ENCODE data around the gene KCTD5.

Gene KCTD5

DNA sequence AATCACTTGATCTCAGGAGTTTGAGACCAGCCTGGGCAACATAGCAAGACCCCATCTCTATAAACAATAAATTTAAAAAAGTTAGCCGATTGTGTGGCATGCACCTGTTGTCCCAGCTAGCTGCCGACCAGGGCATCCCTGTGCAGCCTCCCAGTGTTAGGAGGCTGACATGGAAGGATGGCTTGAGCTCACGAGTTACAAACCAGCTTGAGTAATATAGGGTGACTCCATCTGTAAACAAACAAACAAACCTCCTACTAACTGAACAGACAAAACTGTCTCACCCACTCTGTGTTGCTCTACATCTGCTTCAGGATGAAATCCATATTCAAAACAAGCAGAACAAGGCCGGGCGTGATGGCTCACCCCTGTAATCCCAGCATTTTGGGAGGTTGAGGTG, 44.6 kb downstream of the KCTD5 start:
- no peak for DNase-seq (ENCODE audit: low read depth)

DNA sequence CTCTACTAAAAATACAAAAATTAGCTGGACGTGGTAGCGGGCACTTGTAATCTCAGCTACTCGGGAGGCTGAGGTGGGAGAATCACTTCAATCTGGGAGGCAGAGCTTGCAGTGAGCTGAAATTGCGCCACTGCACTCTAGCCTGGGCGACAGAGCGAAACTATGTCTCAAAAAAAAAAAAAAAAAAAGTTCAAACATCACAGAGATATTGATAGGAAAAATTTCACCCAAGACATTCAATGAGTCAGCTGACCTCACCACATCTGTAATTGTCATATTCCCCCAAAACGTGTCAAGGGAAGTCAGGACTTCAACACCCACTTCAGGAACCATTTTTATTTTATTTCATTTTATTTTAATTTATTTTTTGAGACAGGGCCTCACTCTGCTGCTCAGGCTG, 45.7 kb downstream of the KCTD5 start:
- no peak for DNase-seq (ENCODE audit: low read depth)

DNA sequence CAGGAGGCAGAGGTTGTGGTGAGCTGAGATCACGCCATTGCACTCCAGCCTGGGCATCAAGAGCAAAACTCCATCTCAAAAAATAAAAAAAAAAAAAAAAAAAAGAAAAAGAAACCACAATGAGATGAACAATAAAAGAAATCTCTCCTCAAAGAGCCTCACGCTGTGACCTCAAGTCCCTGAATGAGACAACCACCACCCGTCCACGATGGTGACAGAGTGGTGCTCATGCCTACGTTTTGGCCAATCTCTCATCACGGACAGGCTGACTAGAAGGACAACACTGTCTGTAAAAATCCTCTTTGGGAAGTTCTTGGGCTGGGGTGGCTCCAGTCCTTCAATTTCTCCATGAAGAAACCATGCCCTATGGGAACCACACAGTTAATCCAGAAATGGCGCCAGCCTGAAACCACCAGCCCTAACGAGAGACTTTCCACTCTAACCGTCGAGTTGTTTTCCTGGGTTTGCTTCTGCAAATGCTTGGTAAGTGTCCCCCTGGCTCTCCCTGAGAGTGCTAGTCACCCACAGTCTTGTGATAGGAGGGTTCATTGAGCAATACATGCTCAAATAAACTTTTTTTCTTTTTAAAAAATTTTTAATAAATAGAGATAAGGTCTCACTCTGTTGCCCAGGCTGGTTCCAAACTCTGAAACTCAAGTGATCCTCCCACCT, 52.7 kb downstream of the KCTD5 start:
- no peak for DNase-seq (ENCODE audit: low read depth)

DNA sequence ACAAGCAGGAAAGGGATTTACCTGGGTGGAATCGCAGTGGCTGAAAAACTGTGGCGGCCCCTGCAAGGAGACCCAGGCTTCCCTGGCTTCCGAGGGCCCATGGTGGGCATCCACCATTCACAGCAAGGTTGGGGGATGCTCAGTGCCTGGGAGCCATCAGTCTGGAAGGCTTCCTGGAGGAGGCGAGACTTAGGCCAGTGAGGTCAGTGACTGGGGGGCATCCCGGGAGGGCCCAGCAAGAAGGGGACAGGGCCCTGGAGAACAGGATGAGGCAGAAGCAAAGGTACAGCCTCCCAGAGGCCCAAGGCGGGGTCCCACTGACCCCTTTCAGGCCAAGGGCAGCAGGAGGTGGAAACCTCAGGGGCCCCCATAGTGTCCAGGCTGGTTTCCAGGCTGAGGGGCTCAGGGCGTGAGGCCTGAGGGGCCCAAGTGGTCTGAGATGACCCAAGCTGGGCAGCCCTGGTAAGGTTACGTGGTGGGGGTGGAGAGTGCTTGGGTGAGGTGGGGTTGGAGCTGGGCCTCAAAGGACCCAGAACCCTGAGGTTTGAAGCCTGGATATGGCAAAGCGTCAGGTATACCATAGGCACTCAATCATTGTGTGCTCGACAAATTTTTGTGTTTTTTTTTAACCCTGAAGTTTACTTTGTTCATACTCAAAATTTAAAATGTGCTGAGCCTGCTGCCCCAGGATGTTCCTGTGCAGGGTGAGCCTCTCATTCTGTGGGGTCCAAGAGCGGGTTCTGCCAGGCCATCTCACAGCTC, 54.3 kb downstream of the KCTD5 start:
- no peak for DNase-seq (ENCODE audit: low read depth)

DNA sequence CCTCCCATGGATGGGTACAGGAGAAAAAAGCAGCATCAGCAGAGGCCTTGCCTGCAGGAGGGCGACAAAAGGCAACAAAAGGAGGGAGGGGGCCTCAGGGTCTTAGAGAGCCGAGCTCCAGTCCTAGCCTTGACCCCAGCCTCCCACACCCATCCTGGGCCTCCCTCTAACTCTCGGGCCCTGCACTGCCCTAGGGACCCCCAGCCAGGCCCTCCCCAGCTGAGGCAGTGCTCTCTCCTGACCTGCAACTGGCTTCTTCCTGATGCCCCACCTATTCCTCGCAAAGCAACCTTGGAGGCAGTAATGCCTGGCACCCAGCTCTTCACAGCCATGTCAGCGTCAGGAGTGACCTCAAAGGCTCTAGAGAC, 54.9 kb downstream of the KCTD5 start:
- DNase-seq (ENCODE audit: low read depth), result no peak

DNA sequence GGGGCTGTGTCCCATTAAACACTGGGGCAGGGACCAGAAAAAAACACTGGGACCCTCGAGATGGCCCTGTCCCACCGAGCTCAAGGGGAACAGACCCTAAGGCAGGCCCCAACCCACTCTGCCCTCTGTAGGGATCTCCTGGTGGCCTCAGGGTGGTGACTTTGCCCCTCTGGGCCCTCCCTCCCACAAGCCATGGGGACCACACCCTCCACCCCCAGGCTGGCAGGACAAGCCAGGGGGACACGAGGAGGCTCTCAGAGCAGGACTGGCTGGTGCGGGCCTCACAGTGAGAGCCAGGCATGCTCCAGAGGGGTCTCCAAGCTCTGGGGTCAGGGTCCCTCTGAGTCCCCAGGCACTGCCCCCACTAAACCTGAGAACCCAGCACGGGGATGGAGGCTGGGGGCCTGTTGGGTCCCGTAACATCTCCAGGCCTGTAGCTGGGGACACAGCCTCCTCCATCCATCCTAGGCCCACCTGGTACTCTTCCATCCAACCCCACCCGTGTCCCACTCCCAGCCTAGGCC, 55.6 kb downstream of the KCTD5 start:
- DNase-seq (ENCODE audit: low read depth), result no peak

DNA sequence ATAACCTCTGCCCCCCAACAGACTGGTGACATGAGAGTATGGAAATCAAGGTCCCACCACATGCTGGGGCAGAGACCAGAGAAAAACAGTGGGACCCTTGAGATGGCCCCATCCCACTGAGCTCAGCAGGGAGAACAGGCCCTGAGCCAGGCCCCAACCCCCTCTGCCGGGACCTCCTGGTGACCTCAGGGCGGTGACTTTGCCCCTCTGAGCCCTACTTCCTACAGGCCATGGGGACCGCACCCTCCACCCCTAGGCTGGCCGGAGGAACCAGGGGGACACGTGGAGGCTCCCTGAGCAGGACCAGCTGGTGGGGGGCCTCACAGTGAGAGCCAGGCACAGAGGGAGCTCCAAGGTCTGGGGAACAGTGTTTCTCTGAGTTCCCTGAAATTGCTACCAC, 56.3 kb downstream of the KCTD5 start:
- DNase-seq (ENCODE audit: low read depth), result no peak

DNA sequence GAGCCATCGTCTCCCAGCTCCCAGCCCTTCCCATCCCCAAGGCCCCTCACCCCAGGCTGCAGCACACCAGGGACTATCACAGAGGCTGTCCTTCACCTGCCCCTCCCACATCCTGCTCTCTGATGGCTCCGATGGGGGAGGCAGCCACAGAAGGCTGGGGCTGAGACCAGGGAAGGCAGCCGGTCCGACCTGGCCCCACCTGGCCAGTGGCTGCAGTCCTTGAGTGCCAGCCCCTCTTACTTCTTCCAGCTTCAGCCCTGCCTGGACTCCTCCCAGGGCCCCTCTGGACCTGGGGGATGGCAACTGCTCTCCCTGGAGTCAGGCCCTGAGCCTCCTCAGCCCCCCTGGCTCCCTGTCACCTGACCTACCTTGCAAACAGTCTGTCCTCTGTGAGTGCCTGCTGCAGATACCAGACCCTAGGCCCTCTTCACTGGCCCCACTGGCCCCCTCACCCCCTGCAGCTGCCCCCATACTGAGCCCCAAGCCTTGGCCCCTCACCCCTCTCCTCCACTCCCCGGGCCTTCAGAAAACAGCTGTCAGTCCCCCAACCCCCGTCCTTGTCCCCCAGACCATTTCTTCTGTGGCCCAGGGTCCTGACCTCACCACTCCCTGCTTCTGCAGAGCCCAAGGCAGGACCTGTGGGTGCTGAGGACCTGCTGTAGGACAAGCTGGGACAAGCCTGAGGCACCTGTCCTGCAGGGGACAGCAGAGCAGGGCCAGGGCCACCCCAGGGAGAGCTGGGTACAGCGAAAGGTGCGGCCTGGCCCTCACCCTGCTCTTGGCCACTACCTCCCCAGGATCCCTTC, 57.5 kb downstream of the KCTD5 start:
- no peak for DNase-seq (ENCODE audit: low read depth)

DNA sequence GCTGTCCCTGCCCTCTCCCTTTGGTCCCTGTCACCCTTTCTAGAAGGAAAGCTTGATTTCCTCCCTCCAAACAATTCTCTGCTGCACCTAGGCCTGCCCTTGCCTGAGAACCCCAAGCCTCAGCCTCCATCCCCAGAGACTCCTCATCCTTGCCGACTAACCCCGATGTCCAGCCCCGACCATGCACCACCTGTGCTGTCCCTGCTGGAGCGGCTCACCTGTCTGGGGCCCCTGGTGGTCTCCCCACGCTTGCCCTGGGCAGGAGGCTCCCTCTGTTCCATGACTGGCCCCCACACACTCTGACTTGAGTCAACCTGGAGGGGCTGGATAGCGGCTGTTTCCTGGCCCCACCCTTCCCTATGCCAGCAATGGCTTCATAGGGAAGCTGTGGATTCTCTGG, 58.2 kb downstream of the KCTD5 start:
- no peak for DNase-seq (ENCODE audit: low read depth)

DNA sequence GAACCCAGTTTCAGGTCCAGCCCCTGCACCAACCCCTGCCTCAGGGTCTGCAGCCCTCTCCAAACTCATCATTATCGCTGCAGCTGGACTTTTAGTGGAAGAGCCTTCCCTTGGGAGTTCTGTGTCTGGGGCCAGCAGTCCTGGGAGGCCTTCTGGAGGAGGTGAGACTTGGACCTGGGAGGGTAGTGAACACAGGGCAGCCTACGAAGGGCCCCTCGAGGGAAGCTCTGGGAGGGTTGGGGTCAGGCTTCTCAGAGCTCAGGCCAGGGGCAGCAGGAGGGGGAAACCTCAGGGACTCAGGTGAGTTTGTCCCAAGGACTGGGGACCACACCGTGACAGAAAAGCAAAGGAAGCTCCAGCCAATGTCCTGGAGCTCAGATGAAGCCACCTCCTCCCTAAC, 58.8 kb downstream of the KCTD5 start:
- DNase-seq (ENCODE audit: low read depth), result no peak

DNA sequence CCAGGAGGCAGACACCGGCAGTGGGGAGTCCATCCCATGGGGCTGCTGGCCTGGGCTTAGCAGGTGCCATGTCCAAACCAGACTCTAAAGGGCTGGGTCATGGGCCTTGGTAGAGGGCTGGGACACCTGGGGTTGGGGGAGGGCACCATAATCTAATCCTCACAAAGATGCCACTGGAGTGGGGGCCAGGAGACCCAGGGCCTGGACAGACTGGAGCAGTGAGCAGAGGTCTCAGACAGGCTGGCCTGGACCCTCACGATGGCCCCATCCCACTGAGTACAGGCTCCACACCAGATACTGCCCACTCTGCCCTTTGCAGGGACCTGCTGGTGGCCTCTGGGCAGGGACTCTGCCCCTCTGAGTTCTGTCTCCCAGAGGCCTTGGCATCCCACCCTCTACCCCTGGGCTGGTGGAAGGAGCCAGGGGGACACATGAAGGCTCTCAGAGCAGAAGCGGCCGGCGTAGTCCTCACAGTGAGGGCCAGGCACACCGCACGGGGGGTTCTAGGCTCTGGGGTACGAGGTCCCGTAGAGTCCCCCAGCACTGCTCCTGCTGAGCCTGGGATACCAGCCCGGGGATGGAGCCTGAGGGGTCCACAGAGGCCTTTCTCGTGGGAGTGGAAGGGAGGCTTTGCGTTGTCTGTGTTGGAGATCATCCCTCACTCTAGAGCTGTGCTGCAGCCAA, 60.1 kb downstream of the KCTD5 start:
- DNase-seq (ENCODE audit: low read depth), result no peak

DNA sequence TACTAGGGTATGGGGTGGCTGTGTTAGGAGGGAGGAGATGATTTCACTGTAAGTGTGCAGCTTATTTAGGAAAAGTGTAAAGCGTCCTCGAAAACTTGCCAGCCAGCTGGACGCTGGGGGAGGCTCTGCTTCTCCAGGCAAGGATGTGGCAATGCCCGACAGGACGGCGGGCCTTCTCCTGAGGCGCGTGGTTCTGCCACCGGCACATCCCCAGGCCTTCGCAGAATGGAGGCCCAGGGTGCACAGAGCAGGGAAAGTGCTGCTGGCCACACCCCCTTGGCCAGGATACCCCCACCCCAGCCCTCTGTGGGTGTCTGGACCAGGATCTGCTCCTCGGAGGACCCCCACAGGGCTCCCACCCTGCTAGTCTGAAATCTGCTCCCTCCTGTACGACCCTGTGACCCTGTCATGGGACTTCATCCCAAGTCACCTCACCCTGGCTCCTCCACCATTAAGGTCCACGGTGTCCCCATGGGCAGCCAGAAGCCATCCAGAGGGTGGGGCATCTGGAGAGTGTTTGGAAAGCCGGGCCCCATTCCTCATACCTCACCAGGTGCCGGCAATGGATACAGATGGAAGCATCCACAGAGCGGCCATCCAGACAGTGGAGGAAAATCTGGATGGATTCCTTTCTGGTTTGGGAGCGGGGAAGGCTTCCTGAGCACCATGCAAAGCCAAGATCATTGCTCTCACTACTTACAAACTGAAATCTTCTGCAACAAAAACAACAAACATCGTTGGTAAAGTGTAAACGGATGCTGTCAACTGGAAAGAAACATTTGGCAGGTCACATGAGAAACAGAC, 60.9 kb downstream of the KCTD5 start:
- no peak for DNase-seq (ENCODE audit: low read depth)

DNA sequence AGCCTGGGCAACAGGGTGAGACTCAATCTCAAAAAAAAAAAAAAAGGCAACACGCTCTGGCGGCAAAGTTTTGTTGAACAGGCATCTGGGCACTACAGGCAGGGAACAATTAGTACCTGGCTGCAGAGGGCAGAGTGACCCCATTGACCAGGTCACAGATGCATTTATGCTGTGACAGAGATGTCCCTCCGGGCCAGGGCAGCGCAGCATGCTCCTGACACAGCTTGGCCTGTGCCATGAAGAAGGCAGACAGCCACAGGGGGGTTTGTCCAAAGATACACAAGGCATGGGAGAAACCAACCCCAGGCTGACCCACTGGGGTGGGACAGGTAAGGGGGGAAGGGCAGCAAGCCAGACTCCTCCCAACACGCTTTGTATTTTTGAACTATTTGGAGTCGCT, 62.4 kb downstream of the KCTD5 start:
- no peak for DNase-seq (ENCODE audit: low read depth)

DNA sequence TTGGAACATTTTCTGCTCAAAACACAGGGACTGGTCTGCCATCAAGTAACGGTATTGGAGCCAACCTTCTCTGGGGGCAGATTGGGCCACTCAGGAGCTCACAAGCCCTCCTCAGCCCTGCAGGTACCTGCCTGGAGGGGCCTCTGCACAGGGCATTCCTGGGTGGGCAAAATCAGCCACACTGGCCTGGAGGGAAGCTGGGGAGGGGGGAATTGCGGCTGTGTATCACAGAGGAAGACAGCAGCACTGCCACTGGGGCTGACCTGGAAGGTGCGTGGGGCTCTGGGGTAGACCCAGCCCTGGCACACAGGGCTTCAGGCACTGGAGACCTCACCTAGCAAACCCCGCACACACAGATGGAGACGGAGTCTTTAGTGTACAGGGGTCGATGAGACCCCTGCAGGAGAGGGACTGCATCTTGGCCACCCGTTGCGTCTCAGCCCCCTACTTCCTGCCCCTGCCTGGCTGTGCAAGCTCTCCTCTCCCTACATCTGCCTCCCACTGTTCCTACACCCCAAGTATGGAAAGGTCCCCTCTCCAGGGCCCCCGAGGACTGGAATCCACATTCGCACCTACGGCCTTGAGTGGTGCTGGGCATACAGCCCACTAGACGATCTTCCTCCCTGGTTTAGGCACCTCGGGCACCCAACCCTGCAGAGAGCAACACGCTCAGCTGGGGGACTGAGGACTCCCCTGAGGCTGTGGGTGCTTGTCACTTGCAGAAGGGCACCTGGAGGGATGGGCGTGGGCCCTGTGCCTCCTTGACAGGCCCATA, 63.0 kb downstream of the KCTD5 start:
- DNase-seq (ENCODE audit: low read depth), result no peak

DNA sequence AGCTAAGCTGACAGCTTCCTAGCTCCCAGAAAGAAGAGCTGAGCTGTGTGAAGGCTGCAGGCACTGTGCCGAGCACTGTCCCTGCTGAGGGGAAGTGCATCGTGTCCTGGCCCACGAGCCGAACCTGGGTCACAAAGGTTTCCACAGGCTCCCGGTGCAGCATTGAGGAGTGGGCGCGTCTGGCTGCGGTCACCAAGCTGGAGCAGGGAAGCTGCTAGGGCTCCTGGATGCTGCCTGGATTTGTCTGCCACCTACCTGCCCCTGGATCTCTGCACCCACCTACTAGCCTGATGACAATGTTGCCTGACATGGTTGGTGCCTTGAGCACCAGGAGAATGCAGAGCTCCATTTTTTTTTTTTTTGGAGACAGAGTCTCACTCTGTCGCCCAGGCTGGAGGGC, 63.6 kb downstream of the KCTD5 start:
- no peak for DNase-seq (ENCODE audit: low read depth)

DNA sequence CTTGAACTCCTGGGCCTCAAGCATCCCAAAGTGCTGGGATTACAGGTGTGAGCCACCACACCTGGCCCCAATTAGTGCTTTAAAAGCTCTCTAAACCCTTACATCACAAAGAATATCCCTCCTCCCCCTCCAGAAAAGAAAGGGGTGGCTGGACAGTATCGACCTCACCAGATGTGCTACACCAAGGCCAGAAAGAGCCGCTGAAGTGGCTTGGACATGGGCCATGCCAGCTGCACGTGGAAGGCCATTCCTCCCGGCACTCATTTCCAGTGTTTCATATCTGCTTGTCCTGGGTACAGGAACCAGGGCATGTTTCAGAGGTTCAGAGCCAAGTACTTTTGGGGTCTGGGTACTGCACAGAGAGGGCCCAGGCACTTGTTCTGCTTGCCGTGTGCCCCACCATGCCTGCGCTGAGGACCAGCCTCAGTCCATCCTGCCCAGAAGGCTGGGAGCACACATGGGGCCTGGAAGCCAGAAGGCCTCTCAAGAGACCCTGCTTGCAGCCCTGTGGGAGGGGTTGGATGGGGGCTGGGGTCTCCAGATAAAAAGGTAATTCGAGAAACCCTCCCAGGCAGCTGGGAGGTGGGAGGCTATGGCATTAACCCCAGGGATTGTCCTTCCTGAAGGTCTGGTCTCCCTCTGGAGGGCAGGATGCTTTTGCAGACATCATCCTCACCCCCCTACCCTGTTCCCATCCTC, 66.6 kb downstream of the KCTD5 start:
- DNase-seq (ENCODE audit: low read depth), result no peak

DNA sequence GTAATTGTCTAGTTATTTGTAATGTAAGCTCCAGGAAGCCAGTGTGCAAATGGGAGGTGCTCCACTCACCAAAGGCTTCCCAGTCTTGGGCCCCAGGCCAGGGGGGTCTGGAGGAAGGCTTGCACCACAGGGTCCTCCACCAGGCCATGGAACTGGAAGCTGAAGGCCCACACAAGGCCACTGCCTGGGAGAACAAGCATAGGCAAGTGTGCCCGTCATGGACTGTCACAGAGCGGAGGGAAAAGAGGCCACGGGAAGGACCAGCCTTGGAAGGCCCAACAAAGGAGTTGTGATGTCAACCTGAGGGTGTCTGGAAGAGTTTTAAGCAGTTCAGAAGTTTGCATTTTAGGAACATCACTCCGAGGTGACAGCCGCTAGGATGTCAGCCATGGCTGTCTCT, 67.2 kb downstream of the KCTD5 start:
- DNase-seq (ENCODE audit: low read depth), result no peak

DNA sequence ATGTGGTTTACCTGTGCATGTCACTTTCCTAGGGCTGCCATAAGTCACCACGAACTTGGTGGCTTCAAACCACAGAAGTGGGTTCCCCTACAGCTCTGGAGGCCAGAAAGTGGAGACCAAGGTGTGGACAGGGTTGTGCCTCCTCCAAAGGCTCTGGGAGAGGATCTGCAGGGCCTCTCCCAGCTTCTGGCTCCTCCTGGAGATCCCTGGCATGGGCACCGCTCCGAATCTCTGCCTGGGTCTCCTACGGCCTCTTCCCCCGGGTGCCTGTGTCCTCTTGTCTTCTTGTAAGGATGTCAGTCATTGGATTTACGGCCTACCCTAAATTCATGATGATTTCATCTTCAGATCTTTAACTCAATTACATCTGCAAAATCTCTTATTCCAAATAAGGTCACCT, 67.6 kb downstream of the KCTD5 start:
- DNase-seq (ENCODE audit: low read depth), result no peak

DNA sequence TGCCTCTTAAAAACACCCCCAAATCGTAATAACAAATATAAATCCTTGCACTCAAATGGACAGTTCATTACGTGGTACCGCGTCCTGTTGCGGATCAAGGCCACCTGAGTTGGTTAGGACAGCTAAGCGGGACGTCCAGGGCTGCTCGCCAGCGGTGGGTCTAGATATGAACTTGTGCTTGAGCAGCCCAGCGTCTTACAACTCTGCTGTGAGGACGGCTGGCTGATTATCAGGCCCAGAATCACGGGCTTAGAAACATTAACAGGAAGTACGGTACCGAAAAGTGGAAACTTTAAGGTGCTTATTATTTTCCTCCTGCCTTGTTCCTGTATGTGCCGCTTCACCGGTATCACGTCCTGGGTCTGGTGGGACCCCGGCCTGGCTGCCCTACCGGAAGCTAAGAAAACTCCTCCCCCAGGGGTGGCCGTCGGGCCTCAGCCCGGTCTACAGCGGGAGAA, 69.3 kb downstream of the KCTD5 start:
- DNase-seq (ENCODE audit: low read depth), result no peak

Measured in GM04503 (cell line).